H1 (cell line): ENCODE measurements around the gene IL17RE. TPM values are rescaled to one million over a fixed set of nuclear protein-coding genes. Genes with fewer than 3 reads are reported as not detected.

Experiments
- CTCF ChIA-PET: fragments of 300-600 bp; sonication (Branson Sonifier 250); formaldehyde crosslinking; loops from one replicate; lab custom pipeline; 2021; ENCODE audit not compliant: partially characterized antibody; lab: Charles Lee
- POLR2A ChIA-PET: fragments of 300-600 bp; sonication (Branson Sonifier 250); formaldehyde crosslinking; loops from one replicate; lab custom pipeline; 2021; ENCODE audit warnings: inconsistent platforms; ENCODE audit not compliant: partially characterized antibody; lab: Charles Lee
- DNase-seq, 2 experiments: peaks; one replicate each; pipeline versions ENCODE4 v3.0.0 to v3.0.0-alpha.2; 2010 to 2022; ENCODE audit warnings: low spot score in 2 of 2, low read depth in 1 of 2, mixed read lengths in 1 of 2
- FAIRE-seq: peaks from 2 replicates; lab custom pipeline; 2011; peaks lifted over from hg19 to GRCh38; lab: Jason Lieb, UNC
- H2AFZ ChIP-seq: 2 replicates; pipeline ENCODE4 v1.8.1; 2012; ENCODE audit warnings: low read length, inconsistent platforms
- H2AK5ac ChIP-seq: 2 replicates; pipeline ENCODE4 v1.6.1; 2013; ENCODE audit warnings: low read depth, low read length
- H2BK120ac ChIP-seq: replicated peaks from 2 replicates; pipeline ENCODE3; 2013; ENCODE audit warnings: low read depth, low read length, inconsistent platforms
- H2BK12ac ChIP-seq: 2 replicates; pipeline ENCODE4 v1.6.1; 2013; ENCODE audit warnings: low read depth, low read length
- H2BK15ac ChIP-seq: 2 replicates; pipeline ENCODE4 v1.6.1; 2013; ENCODE audit warnings: low read length
- H2BK20ac ChIP-seq: 2 replicates; pipeline ENCODE4 v1.6.1; 2013; ENCODE audit warnings: low read length
- H2BK5ac ChIP-seq: 2 replicates; pipeline ENCODE4 v1.6.1; 2013; ENCODE audit warnings: low read depth, low read length
- H3K14ac ChIP-seq: 2 replicates; pipeline ENCODE4 v1.6.1; 2013; ENCODE audit warnings: inconsistent platforms; ENCODE audit not compliant: insufficient read length
- H3K18ac ChIP-seq: 2 replicates; pipeline ENCODE4 v1.6.1; 2013; ENCODE audit warnings: low read length; ENCODE audit errors: extremely low read depth
- H3K23ac ChIP-seq: 2 replicates; pipeline ENCODE4 v1.6.1; 2013; ENCODE audit warnings: inconsistent platforms; ENCODE audit not compliant: insufficient read length
- H3K23me2 ChIP-seq: 2 replicates; pipeline ENCODE4 v1.6.1; 2013; ENCODE audit warnings: low read depth, low read length
- H3K27ac ChIP-seq: 2 replicates; pipeline ENCODE4 v1.6.1; 2011; ENCODE audit warnings: low read depth, low read length, inconsistent platforms
- H3K27me3 ChIP-seq, 4 experiments: replicated peaks in 1 of 4; 1 replicate in 1 of 4; 2 replicates in 3 of 4; pipeline versions ENCODE4 v1.6.1 to v1.8.1; 2011 to 2013; ENCODE audit warnings: low read length in 3 of 4, mild to moderate bottlenecking in 3 of 4, inconsistent platforms in 2 of 4, mixed read lengths in 2 of 4, moderate library complexity in 1 of 4; ENCODE audit not compliant: control insufficient read depth in 3 of 4, insufficient read depth in 3 of 4; ENCODE audit errors: extremely low read depth in 1 of 4
- H3K36me3 ChIP-seq, 4 experiments: 2 replicates each; pipeline versions ENCODE4 v1.6.1 to v1.8.1; 2011 to 2013; ENCODE audit warnings: mild to moderate bottlenecking in 4 of 4, low read length in 3 of 4, moderate library complexity in 2 of 4, control low read depth in 1 of 4, inconsistent platforms in 1 of 4; ENCODE audit not compliant: insufficient read depth in 4 of 4, control insufficient read depth in 2 of 4
- H3K4ac ChIP-seq: replicated peaks from 2 replicates; pipeline ENCODE3; 2013; ENCODE audit warnings: low read length, low read depth, mixed read lengths, inconsistent platforms; ENCODE audit not compliant: insufficient read length
- H3K4me1 ChIP-seq, 4 experiments: replicated peaks in 1 of 4; 1 replicate in 1 of 4; 2 replicates in 3 of 4; pipeline versions ENCODE4 v1.6.1 to v1.8.1; 2011 to 2013; ENCODE audit warnings: low read length in 3 of 4, inconsistent platforms in 2 of 4, mixed read lengths in 1 of 4; ENCODE audit not compliant: insufficient read depth in 4 of 4, control insufficient read depth in 3 of 4
- H3K4me2 ChIP-seq, 2 experiments: 2 replicates each; pipeline versions ENCODE4 v1.6.1 to v1.8.1; 2011 to 2013; ENCODE audit warnings: low read depth in 2 of 2, low read length in 2 of 2, control low read depth in 1 of 2, inconsistent platforms in 1 of 2, mild to moderate bottlenecking in 1 of 2; ENCODE audit not compliant: insufficient read depth in 1 of 2
- H3K4me3 ChIP-seq, 4 experiments: fragments of 200-600, 300-600 bp in 1 of 4; sonication (generic), shearing (Covaris generic), sonication (Bioruptor Twin) in 1 of 4; 2 replicates each; pipeline versions ENCODE4 v1.5.1 to v1.8.1; 2011 to 2016; ENCODE audit warnings: low read length in 4 of 4, low read depth in 3 of 4, control low read depth in 2 of 4, inconsistent platforms in 2 of 4, mild to moderate bottlenecking in 2 of 4, mixed read lengths in 1 of 4, moderate library complexity in 1 of 4; ENCODE audit not compliant: insufficient read depth in 2 of 4; ENCODE audit errors: extremely low read depth in 1 of 4
- H3K56ac ChIP-seq: replicated peaks from 2 replicates; pipeline ENCODE3; 2013; ENCODE audit warnings: low read depth, mild to moderate bottlenecking, mixed read lengths, low read length, inconsistent platforms; ENCODE audit not compliant: insufficient read length
- H3K79me1 ChIP-seq: 2 replicates; pipeline ENCODE4 v1.6.1; 2013; ENCODE audit warnings: low read depth, low read length, control low read depth
- H3K79me2 ChIP-seq, 2 experiments: 2 replicates each; pipeline versions ENCODE4 v1.6.1 to v1.8.1; 2012 to 2013; ENCODE audit warnings: low read length in 2 of 2, mild to moderate bottlenecking in 2 of 2, inconsistent platforms in 1 of 2; ENCODE audit not compliant: insufficient read depth in 2 of 2, control insufficient read depth in 1 of 2
- H3K9ac ChIP-seq, 4 experiments: replicated peaks in 1 of 4; 1 replicate in 1 of 4; 2 replicates in 3 of 4; pipeline versions ENCODE4 v1.6.1 to v1.8.1; 2011 to 2013; ENCODE audit warnings: low read depth in 3 of 4, low read length in 3 of 4, control low read depth in 2 of 4, mild to moderate bottlenecking in 2 of 4, moderate library complexity in 2 of 4, inconsistent platforms in 1 of 4; ENCODE audit errors: extremely low read depth in 1 of 4
- H3K9me3 ChIP-seq, 2 experiments: 2 replicates each; pipeline versions ENCODE4 v1.6.1 to v1.8.1; 2012 to 2013; ENCODE audit warnings: mild to moderate bottlenecking in 2 of 2, moderate library complexity in 2 of 2, control low read depth in 1 of 2, inconsistent platforms in 1 of 2, low read depth in 1 of 2, low read length in 1 of 2, mixed read lengths in 1 of 2; ENCODE audit not compliant: insufficient read depth in 2 of 2
- H4K20me1 ChIP-seq, 2 experiments: replicated peaks in 1 of 2; 2 replicates each; pipeline versions ENCODE3 to v1.8.1; 2011 to 2013; ENCODE audit warnings: inconsistent platforms in 2 of 2, low read length in 2 of 2, mild to moderate bottlenecking in 1 of 2; ENCODE audit not compliant: insufficient read depth in 2 of 2, control insufficient read depth in 1 of 2
- H4K5ac ChIP-seq: 2 replicates; pipeline ENCODE4 v1.6.1; 2013; ENCODE audit warnings: low read length, low read depth, mixed read lengths, inconsistent platforms; ENCODE audit not compliant: insufficient read length
- H4K8ac ChIP-seq: 2 replicates; pipeline ENCODE4 v1.8.0; 2013; ENCODE audit warnings: mild to moderate bottlenecking, moderate library complexity, low read length, inconsistent platforms; ENCODE audit not compliant: insufficient read depth; ENCODE audit errors: extremely low read depth
- H4K91ac ChIP-seq: replicated peaks from 2 replicates; pipeline ENCODE3; 2013; ENCODE audit warnings: low read length, mixed read lengths, inconsistent platforms; ENCODE audit not compliant: insufficient read length
- ATF2 ChIP-seq: IDR thresholded peaks from 2 replicates; pipeline ENCODE4 v1.6.1; 2012; ENCODE audit warnings: low read length, inconsistent platforms
- BCL11A ChIP-seq, 2 experiments: IDR thresholded peaks; one replicate each; pipeline ENCODE4 v1.6.1; 2011; ENCODE audit warnings: low read depth in 2 of 2, low read length in 2 of 2, mild to moderate bottlenecking in 2 of 2
- EP300 ChIP-seq, 2 experiments: IDR thresholded peaks; 1 replicate in 1 of 2; 2 replicates in 1 of 2; pipeline ENCODE4 v1.6.1; 2011 to 2012; ENCODE audit warnings: low read depth in 2 of 2, low read length in 2 of 2, mild to moderate bottlenecking in 2 of 2, borderline replicate concordance in 1 of 2, inconsistent platforms in 1 of 2, moderate library complexity in 1 of 2
- SAP30 ChIP-seq: fragments of 300-600 bp; sonication (generic); IDR thresholded peaks from 2 replicates; pipeline ENCODE4 v1.7.1; 2012; ENCODE audit warnings: low read length, moderate library complexity, mild to moderate bottlenecking, inconsistent platforms; ENCODE audit not compliant: insufficient read depth, insufficient replicate concordance
- SIN3A ChIP-seq, 2 experiments: IDR thresholded peaks in 1 of 2; conservative IDR thresholded peaks in 1 of 2; 2 replicates each; pipeline ENCODE4 v1.6.1; 2011 to 2012; ENCODE audit warnings: low read length in 2 of 2, improper control_type of control experiment in 1 of 2, low read depth in 1 of 2, mild to moderate bottlenecking in 1 of 2
- SP1 ChIP-seq: IDR thresholded peaks from 2 replicates; pipeline ENCODE4 v1.6.1; 2011; ENCODE audit warnings: low read depth, low read length
- SP2 ChIP-seq: IDR thresholded peaks from 2 replicates; pipeline ENCODE4 v1.6.1; 2012; ENCODE audit warnings: mild to moderate bottlenecking, low read length, inconsistent platforms
- SRF ChIP-seq: IDR thresholded peaks from 2 replicates; pipeline ENCODE4 v1.6.1; 2011; ENCODE audit warnings: mild to moderate bottlenecking, low read depth, low read length, moderate library complexity
- SUZ12 ChIP-seq: fragments of 200-600 bp; sonication (generic); IDR thresholded peaks from 2 replicates; pipeline ENCODE4 v1.6.1; 2012; ENCODE audit warnings: mild to moderate bottlenecking, inconsistent platforms, low read length, moderate library complexity, mixed read lengths
- WGBS, 2 experiments: shearing (Covaris generic) in 1 of 2; methylation state at CpG; one replicate each; pipeline versions ENCODE4 v1.1.6 to v1.1.7; 2013 to 2015; ENCODE audit warnings: low lambda C conversion rate in 2 of 2, mixed read lengths in 2 of 2, inconsistent platforms in 1 of 2, low coverage in 1 of 2, missing lambda C conversion rate in 1 of 2; ENCODE audit not compliant: insufficient replicate concordance in 2 of 2, insufficient coverage in 1 of 2, insufficient read length in 1 of 2; ENCODE audit errors: extremely low coverage in 1 of 2, missing lambda C conversion rate in 1 of 2; 5-methylcytosine and 5-hydroxymethylcytosine counted together
- polyA plus RNA-seq, 7 experiments: library from polyadenylated mRNA; depleted of rRNA in 3 of 7; stranded (reverse) in 5 of 7; unstranded in 2 of 7; fragments of >200 nt in 5 of 7; fragments of 200-250 nt in 2 of 7; gene quantifications; 1 replicate in 5 of 7; 2 replicates in 1 of 7; 4 replicates in 1 of 7; pipeline versions ENCODE4 v1.2.1 to v1.2.3, GENCODE V29; 2011 to 2013; ENCODE audit warnings: missing spikeins in 2 of 7, mixed read lengths in 2 of 7
- total RNA-seq: library from RNA; stranded (reverse); fragmentation: NEBNext Ultra II Directional; extraction: Animal tissue kit (Norgen Biotek cat#: 25700); gene quantifications from 2 replicates; pipeline ENCODE4 v1.2.1, GENCODE V29; 2021

The IL17RE gene
- total and polyA plus RNA-seq, 2 of the 8 experiments (the other 6 are each of a cell fraction or from before 2014, with no cell fraction given), result 3.4 to 4.9 TPM

- H2BK15ac ChIP-seq, result 0 out of 2 replicates have a peak overlapping the region, but pooled peaks have one; percentile 16
- H2AFZ ChIP-seq, result no peak overlapping the region
- no peak overlapping the region for H2BK20ac ChIP-seq
- no peaks in the 10 kb centered on the region for H3K79me2 ChIP-seq
- no peaks in the 10 kb centered on the region for H3K79me1 ChIP-seq
- peaks cover 0 to 6% of the 10 kb centered on the region in 2 experiments; a peak in 2 of 4 replicates for H3K9me3 ChIP-seq
- H3K56ac ChIP-seq, result no peak overlapping the region
- H3K23me2 ChIP-seq, result no peaks in the 10 kb centered on the region
- H4K8ac ChIP-seq, result no peak overlapping the region
- H2BK5ac ChIP-seq, result no peak overlapping the region
- H3K23ac ChIP-seq, result no peak overlapping the region
- 83% methylated on average over 7 of the region's 7 CpGs; no CpG with 5 or more reads in 1 of the 2 experiments for WGBS, 2 experiments
- no peak for TF ChIP-seq SAP30
- TF ChIP-seq SP1, result no peak
- TF ChIP-seq SIN3A (conservative IDR thresholded peaks at IDR 0.05 in 1 of 2, IDR thresholded peaks at IDR 0.05 in 1 of 2; ENCODE audit: low read depth in 1 of 2, low read length in 2 of 2), result no peak
- TF ChIP-seq SP2, result no peak
- TF ChIP-seq SRF, result no peak
- no peak for TF ChIP-seq SUZ12
- no peak for TF ChIP-seq BCL11A (IDR thresholded peaks at IDR 0.05; ENCODE audit: low read depth in 2 of 2, low read length in 2 of 2)
- no peak for TF ChIP-seq EP300 (IDR thresholded peaks at IDR 0.05; ENCODE audit: borderline replicate concordance in 1 of 2, low read depth in 2 of 2, low read length in 2 of 2)
- no peak for TF ChIP-seq ATF2
- ChIA-PET POLR2A (no interaction called here), CTCF (interaction anchor here (0.9 to 9.1 kb wide), 4 partner anchors 16 to 113 kb away, joined by 3 to 76 read pairs (median 3); partner anchors contain the start of gene CRELD1)
- H3K4me3 ChIP-seq, result no peak overlapping the region
- peaks cover 0 to 2% (median 0%) of the 10 kb centered on the region in 4 experiments; a peak in 2 of 7 replicates for H3K4me1 ChIP-seq
- no peak overlapping the region for H3K4me2 ChIP-seq
- peaks cover 0 to 7% (median 4%) of the 10 kb centered on the region in 4 experiments; a peak in 5 of 7 replicates for H3K27me3 ChIP-seq
- no peaks in the 10 kb centered on the region for H3K36me3 ChIP-seq
- no peak overlapping the region for H2AK5ac ChIP-seq
- DNase-seq, result no peak
- H3K9ac ChIP-seq, result no peak overlapping the region; a peak in 1 of 7 replicates
- H2BK12ac ChIP-seq, result no peak overlapping the region; the same call in 1 of the 2 replicates
- no peak overlapping the region for H3K27ac ChIP-seq
- H3K18ac ChIP-seq, result no peak overlapping the region
- no peak overlapping the region for H4K5ac ChIP-seq
- no peak overlapping the region for H3K4ac ChIP-seq
- H4K20me1 ChIP-seq, result no peaks in the 10 kb centered on the region
- no peak overlapping the region for H4K91ac ChIP-seq
- no peak overlapping the region for H2BK120ac ChIP-seq
- no peak overlapping the region for H3K14ac ChIP-seq
- no peak for FAIRE-seq
Measured at GRCh38 chr3:9909221-9910013, 6.8 kb downstream of the IL17RE start.
